Uterus (tissue), 2 donors: ENCODE results near the gene TOMM40.

Experiments used
- POLR2A ChIP-seq, 2 donors: fragments of 450-650 bp; IDR thresholded peaks; one replicate each; pipeline ENCODE4 v1.6.1; 2016; ENCODE audit warnings: antibody characterized with exemption in 2 of 2, mild to moderate bottlenecking in 1 of 2, moderate library complexity in 1 of 2
- TF ChIP-seq, protein P1 (sequence below), 4 experiments: fragments of 200-600 bp in 2 of 4; fragments of 450-650 bp in 2 of 4; sonication (generic) in 2 of 4; IDR thresholded peaks; one replicate each; pipeline ENCODE4 v1.5.1; 2016 to 2019; ENCODE audit warnings: antibody characterized with exemption in 4 of 4, mild to moderate bottlenecking in 2 of 4, moderate library complexity in 1 of 4

DNA sequence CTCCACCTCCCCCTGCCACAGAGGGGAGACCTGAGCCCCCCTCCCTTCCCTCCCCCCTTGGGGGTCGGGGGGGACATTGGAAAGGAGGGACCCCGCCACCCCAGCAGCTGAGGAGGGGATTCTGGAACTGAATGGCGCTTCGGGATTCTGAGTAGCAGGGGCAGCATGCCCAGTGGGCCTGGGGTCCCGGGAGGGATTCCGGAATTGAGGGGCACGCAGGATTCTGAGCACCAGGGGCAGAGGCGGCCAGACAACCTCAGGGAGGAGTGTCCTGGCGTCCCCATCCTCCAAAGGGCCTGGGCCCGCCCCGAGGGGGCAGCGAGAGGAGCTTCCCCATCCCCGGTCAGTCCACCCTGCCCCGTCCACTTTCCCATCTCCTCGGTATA is 12.2 kb downstream of the TOMM40 start:
- TF ChIP-seq, protein P1, sequence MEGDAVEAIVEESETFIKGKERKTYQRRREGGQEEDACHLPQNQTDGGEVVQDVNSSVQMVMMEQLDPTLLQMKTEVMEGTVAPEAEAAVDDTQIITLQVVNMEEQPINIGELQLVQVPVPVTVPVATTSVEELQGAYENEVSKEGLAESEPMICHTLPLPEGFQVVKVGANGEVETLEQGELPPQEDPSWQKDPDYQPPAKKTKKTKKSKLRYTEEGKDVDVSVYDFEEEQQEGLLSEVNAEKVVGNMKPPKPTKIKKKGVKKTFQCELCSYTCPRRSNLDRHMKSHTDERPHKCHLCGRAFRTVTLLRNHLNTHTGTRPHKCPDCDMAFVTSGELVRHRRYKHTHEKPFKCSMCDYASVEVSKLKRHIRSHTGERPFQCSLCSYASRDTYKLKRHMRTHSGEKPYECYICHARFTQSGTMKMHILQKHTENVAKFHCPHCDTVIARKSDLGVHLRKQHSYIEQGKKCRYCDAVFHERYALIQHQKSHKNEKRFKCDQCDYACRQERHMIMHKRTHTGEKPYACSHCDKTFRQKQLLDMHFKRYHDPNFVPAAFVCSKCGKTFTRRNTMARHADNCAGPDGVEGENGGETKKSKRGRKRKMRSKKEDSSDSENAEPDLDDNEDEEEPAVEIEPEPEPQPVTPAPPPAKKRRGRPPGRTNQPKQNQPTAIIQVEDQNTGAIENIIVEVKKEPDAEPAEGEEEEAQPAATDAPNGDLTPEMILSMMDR (IDR thresholded peaks at IDR 0.05), result no peak
- TF ChIP-seq POLR2A (IDR thresholded peaks at IDR 0.05), result no peak
